Hepatocyte (in vitro differentiated cells): ENCODE measurements around the gene ABCD4. TPM values are rescaled to one million over a fixed set of nuclear protein-coding genes. Genes with fewer than 3 reads are reported as not detected.
A peak's percentile ranks its signal among the peaks of the same experiment; 100 is the strongest.

Experiments used
- DNase-seq: peaks from one replicate; pipeline ENCODE4 v3.0.0-alpha.2; 2016; ENCODE audit warnings: low spot score
- H2AFZ ChIP-seq: fragments of 200-600 bp; sonication (generic); 2 replicates; pipeline ENCODE4 v1.6.0; 2016; ENCODE audit warnings: antibody characterized with exemption, mild to moderate bottlenecking
- H3K27ac ChIP-seq: fragments of 200-600 bp; sonication (generic); 2 replicates; pipeline ENCODE4 v1.5.1; 2016; ENCODE audit warnings: mild to moderate bottlenecking
- H3K27me3 ChIP-seq: fragments of 200-600 bp; sonication (generic); 2 replicates; pipeline ENCODE4 v1.6.1; 2016
- H3K36me3 ChIP-seq: fragments of 200-600 bp; sonication (generic); replicated peaks from 2 replicates; pipeline ENCODE4 v1.5.1; 2016; ENCODE audit warnings: low read depth; ENCODE audit not compliant: insufficient read depth
- H3K4me1 ChIP-seq: fragments of 200-600 bp; sonication (generic); 2 replicates; pipeline ENCODE4 v1.5.1; 2016; ENCODE audit warnings: mild to moderate bottlenecking, moderate library complexity; ENCODE audit not compliant: insufficient read depth
- H3K4me2 ChIP-seq: fragments of 200-600 bp; sonication (generic); 2 replicates; pipeline ENCODE4 v1.6.0; 2016
- H3K4me3 ChIP-seq: fragments of 200-600 bp; sonication (generic); 2 replicates; pipeline ENCODE4 v1.5.1; 2016; ENCODE audit warnings: mild to moderate bottlenecking
- H3K79me2 ChIP-seq: fragments of 200-600 bp; sonication (generic); 2 replicates; pipeline ENCODE4 v1.6.0; 2017; ENCODE audit warnings: mild to moderate bottlenecking
- H3K9me2 ChIP-seq: fragments of 200-600 bp; sonication (generic); replicated peaks from 2 replicates; pipeline ENCODE4 v1.6.0; 2017; ENCODE audit warnings: mild to moderate bottlenecking; ENCODE audit not compliant: insufficient read depth
- H3K9me3 ChIP-seq: fragments of 200-600 bp; sonication (generic); 2 replicates; pipeline ENCODE4 v1.5.1; 2016; ENCODE audit warnings: low read depth, mild to moderate bottlenecking
- H4K20me1 ChIP-seq: fragments of 200-600 bp; sonication (generic); 2 replicates; pipeline ENCODE4 v1.6.0; 2016; ENCODE audit warnings: mild to moderate bottlenecking; ENCODE audit not compliant: insufficient read depth, poor library complexity, severe bottlenecking
- EZH2 ChIP-seq: fragments of 200-600 bp; sonication (generic); IDR thresholded peaks from 2 replicates; pipeline ENCODE4 v1.6.1; 2016; ENCODE audit warnings: antibody characterized with exemption, mild to moderate bottlenecking, borderline replicate concordance
- EZH2phosphoT487 ChIP-seq: fragments of 200-600 bp; sonication (generic); IDR thresholded peaks from one replicate; pipeline ENCODE4 v1.6.1; 2018; ENCODE audit warnings: antibody characterized with exemption, mild to moderate bottlenecking, low read depth, moderate library complexity; ENCODE audit not compliant: unreplicated experiment, severe bottlenecking
- WGBS: methylation state at CpG from one replicate; pipeline ENCODE4 v1.1.6; 2016; ENCODE audit warnings: low lambda C conversion rate; ENCODE audit errors: missing lambda C conversion rate; 5-methylcytosine and 5-hydroxymethylcytosine counted together
- polyA plus RNA-seq: library from polyadenylated mRNA; unstranded; fragments of >200 nt; fragmentation: Nextera tagmentation; extraction: Ambion mirVana; gene quantifications from 2 replicates; pipeline ENCODE4 v1.2.1, GENCODE V29; 2016
- total RNA-seq: library from RNA; depleted of rRNA; stranded (reverse); fragments of >200 nt; gene quantifications from 2 replicates; pipeline ENCODE4 v1.2.3, GENCODE V29; 2014
- TF ChIP-seq, protein P1 (sequence below): fragments of 200-600 bp; sonication (generic); IDR thresholded peaks from 2 replicates; pipeline ENCODE4 v1.5.1; 2016; ENCODE audit warnings: antibody characterized with exemption, mild to moderate bottlenecking; ENCODE audit not compliant: poor library complexity

Gene ABCD4
- total RNA-seq (37.3 and 44.0 TPM in 2 replicates), polyA plus RNA-seq (71.9 and 80.7 TPM in 2 replicates)

DNA sequence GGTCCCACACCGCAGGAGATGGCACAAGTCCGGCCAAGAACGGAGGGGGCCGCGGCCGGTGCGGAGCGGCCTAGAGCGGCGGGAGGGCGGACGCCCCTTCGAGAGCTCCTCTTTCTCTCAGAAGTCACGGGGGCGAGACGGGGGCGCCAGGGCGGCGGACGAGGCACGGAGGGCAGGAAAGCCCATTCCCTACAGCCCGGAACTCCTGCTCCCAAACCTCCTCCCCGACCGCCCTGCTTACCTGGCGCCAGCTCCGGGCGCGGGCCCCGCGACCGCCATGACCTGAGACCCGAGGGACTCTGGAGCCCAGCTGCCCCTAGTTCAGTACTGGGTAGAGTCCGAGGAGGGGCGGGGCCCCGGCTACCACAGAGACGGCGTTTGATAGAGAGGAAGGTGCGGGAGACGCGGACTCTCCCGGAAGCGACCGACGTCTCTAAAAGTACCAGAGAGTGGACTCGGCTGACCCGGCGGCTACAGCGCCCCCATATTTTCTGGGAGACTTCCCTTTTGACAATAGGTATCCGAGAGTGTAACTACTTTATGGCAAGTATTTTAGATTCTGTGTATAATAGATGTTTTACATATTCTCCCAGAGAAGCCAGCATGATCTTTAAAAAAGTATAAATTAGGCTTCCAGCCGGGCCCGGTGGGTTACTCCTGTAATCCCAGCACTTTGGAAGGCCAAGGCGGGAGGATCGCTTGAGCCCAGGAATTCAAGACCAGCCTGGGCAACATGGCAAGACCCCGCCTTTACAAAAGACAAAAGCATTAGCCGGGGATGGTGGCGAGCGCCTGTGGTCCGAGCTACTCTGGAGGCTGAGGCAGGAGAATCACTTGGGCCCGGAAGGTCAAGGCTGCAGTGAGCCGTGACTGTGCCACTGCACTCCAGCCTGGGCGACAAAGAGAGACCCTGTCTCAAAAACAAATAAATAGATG lies at the start of gene ABCD4:
ABCD4 (minus strand) TSS at position 301 of the 936 bp plus-strand sequence; CDS start at position 279, 22 bp downstream.
- Histone ChIP-seq H3K27ac (peak within 1 kb of the TSS; percentile 85), H3K4me2 (peak within 1 kb of the TSS; percentile 89), H3K4me3 (peak within 1 kb of the TSS; percentile 68), H4K20me1 (peaks cover 20% of the 10 kb centered on the region), H3K4me1 (peaks cover 4% of the 10 kb centered on the region), H2AFZ (peak within 1 kb of the TSS; percentile 92), H3K9me3 (no peaks in the 10 kb centered on the region), H3K27me3 (no peaks in the 10 kb centered on the region), H3K36me3 (no peaks in the 10 kb centered on the region), H3K9me2 (no peaks in the 10 kb centered on the region), H3K79me2 (peaks cover 37% of the 10 kb centered on the region)
- TF ChIP-seq, protein P1, sequence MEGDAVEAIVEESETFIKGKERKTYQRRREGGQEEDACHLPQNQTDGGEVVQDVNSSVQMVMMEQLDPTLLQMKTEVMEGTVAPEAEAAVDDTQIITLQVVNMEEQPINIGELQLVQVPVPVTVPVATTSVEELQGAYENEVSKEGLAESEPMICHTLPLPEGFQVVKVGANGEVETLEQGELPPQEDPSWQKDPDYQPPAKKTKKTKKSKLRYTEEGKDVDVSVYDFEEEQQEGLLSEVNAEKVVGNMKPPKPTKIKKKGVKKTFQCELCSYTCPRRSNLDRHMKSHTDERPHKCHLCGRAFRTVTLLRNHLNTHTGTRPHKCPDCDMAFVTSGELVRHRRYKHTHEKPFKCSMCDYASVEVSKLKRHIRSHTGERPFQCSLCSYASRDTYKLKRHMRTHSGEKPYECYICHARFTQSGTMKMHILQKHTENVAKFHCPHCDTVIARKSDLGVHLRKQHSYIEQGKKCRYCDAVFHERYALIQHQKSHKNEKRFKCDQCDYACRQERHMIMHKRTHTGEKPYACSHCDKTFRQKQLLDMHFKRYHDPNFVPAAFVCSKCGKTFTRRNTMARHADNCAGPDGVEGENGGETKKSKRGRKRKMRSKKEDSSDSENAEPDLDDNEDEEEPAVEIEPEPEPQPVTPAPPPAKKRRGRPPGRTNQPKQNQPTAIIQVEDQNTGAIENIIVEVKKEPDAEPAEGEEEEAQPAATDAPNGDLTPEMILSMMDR: peak; percentile 80
- no peak for TF ChIP-seq EZH2
- WGBS: 14% methylated on average over 58 of the region's 61 CpGs
- DNase-seq: peak; percentile 96

DNA sequence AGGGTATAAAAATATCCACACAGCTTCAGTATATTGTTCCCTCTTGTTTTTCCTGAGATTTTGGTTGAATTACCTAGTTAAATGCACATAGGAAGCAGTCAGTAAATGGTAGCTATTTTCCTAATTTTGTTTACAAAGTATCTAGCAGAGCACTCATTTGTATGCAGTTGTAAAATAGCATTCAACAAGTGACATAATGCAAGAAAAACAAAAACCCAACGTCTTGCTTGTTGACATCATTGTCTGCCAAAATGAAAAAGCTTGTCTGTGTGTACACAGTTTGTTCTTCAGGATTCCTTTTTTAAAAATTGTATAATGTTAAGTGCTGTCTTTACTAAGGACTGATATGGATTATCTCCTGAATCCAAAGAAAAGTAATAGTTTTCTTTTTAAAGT lies 48.2 kb upstream of the ABCD4 start:
- Histone ChIP-seq H3K27me3 (peaks cover 3% of the 10 kb centered on the region), H3K79me2 (no peaks in the 10 kb centered on the region), H3K9me3 (no peaks in the 10 kb centered on the region), H2AFZ (no peak overlapping the region), H4K20me1 (no peaks in the 10 kb centered on the region), H3K27ac (no peak overlapping the region), H3K4me1 (peaks cover 15% of the 10 kb centered on the region), H3K4me2 (no peak overlapping the region), H3K9me2 (no peaks in the 10 kb centered on the region), H3K36me3 (no peaks in the 10 kb centered on the region), H3K4me3 (no peak overlapping the region)
- no peak for DNase-seq
- TF ChIP-seq EZH2phosphoT487 (no peak), EZH2 (no peak)
- TF ChIP-seq, protein P1: no peak
- 11% methylated on average over 1 of the region's 1 CpG for WGBS

DNA sequence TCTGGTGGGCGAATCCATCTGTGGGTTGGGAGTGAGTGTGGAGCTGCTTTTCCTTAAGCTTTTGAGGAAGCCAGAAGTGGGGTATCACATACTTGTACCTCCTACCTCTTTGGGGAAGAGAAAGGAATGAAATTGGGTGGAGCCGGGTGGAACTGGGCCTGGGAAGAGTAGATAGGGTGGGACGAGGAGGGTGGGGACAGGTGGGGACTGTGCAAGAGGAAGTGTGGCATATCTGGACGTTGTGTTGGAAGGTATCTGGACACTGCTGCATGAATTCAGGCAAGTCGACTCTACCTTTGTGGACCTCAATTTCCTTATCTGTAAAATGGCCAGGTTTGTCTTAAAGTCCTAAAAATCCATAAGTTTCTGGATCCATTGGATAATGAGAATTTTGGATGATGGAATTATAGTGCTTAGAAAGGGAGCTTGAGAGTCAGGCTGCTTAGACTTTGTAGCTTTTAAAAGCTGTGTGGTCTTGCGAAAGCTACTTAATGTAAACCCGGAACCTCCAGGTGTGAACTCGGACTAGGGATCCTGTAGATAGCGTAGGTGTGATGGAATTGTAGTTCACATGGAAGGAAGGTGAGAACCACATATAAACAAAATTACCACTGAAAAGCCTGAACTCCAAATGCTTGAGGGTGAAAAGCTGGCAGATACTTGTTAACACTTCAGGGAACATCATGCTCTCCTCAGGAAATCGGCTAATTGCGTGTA lies 47.6 kb upstream of the ABCD4 start:
- H3K36me3 ChIP-seq: no peaks in the 10 kb centered on the region
- H3K79me2 ChIP-seq: no peaks in the 10 kb centered on the region
- peaks cover 3% of the 10 kb centered on the region for H3K27me3 ChIP-seq
- DNase-seq: no peak
- TF ChIP-seq, protein P1: no peak
- TF ChIP-seq EZH2phosphoT487: no peak
- TF ChIP-seq EZH2: no peak
- no peaks in the 10 kb centered on the region for H3K9me3 ChIP-seq
- H3K9me2 ChIP-seq: no peaks in the 10 kb centered on the region
- peak overlapping the region; percentile 16 for H3K27ac ChIP-seq
- no peaks in the 10 kb centered on the region for H4K20me1 ChIP-seq
- H3K4me1 ChIP-seq: peaks cover 15% of the 10 kb centered on the region
- peak overlapping the region; percentile 33 for H3K4me2 ChIP-seq
- H2AFZ ChIP-seq: no peak overlapping the region
- 32% methylated on average over 11 of the region's 11 CpGs for WGBS
- H3K4me3 ChIP-seq: no peak overlapping the region
